Measurements from ENCODE around the gene RPS6KA1.

DNA sequence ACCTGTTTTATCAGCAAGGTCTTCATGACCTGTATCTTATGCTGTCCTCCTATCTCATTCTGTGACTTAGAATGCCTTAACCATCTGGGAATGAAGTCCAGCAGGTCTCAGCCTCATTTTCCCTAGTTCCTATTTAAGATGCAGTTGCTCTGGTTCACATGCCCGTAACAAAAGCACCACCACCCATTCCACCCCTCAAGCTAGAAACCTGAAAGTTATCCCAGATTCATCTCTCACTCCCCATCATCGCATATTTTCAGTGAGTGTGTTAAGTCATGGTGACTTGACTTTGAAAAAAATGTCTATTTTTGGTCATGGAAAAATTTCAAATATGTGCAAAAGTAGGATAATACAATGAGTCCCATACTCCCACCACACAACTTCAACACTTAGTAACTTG lies 45.6 kb upstream of the RPS6KA1 start:
- no peak for TF ChIP-seq CTCF (optimal IDR thresholded peaks at IDR 0.05 in 1 of 3, IDR thresholded peaks at IDR 0.05 in 1 of 3, conservative IDR thresholded peaks at IDR 0.05 in 1 of 3; ENCODE audit: extremely low read depth in 1 of 3, insufficient read depth in 2 of 3, low read length in 3 of 3)
- no peak for TF ChIP-seq EZH2 (IDR thresholded peaks at IDR 0.05; ENCODE audit: low read length)
